Endometrial microvascular endothelial cells (primary cell): ENCODE data around the gene ACTL7A. TPM values are rescaled to one million over a fixed set of nuclear protein-coding genes. Genes with fewer than 3 reads are reported as not detected.
"Not testable (repeated sequence)": the region's sequence is repeated elsewhere in the genome, so short reads cannot be mapped to it uniquely, and the experiment has no call there.

ENCODE experiments used
- in situ Hi-C: cut with HindIII; loops from 2 replicates; pipeline ENCODE4 v1.10.0; 2017; ENCODE audit warnings: low sequenced_read_pairs, low pct_unique_long_range_greater_than_20kb; ENCODE audit errors: inconsistent ontology term
- total RNA-seq: library from RNA; depleted of rRNA; stranded (reverse); fragments of >200 nt; gene quantifications from one replicate; pipeline ENCODE4 v1.2.3, GENCODE V29; 2015; ENCODE audit errors: inconsistent ontology term

Gene ACTL7A
- total RNA-seq, 1 donor from 2014 or later: not detected

DNA sequence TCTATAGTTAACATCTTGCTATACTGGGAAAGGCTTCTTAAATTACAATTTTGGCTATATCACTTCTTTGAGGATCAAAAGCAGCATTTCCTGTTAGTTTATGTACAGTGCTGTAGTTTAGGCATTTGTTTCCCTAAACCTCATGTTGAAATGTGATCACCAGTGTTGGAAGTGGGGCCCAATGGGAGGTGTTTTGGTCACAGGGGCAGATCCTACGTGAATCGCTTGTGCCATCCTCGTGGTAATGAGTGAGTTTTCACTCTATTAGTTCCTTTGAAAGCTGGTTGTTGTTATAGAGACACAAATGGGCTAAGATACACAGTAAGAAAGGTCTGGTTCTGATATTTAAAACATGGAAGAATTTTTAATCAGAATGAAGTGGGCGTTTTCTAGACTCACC lies 5.8 kb downstream of the ACTL7A start:
- in situ Hi-C loops: no loop called here

DNA sequence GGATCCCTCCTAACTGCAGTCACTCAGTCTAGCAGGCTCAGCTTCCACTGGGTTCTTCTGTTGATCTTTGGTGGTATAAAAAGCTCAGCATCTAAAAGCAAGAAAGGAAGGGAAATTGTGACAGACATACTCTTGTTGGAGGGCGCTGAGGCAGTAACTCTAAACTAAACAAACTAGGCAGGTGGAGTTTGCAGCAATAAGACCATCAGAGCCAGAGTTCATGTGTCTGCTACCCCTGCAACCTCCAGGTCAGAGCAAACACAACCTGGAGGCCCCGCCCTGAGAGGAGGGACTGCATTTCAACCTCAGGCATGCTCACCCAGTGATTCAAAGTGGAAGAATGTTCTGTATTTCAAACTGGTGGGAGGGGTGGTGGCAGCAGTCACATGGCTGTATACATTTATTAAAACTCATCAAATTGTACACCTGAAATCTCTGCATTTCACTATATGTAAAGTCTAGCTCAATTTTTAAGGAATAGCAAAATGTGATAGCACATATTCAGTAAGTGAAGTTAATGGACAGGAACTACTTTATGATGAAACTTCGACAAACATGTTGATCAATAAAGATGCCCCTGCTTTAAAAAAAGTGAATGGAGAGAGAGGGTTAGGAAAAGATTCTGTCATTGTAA lies 7.1 kb downstream of the ACTL7A start:
- in situ Hi-C loops: no loop called here

DNA sequence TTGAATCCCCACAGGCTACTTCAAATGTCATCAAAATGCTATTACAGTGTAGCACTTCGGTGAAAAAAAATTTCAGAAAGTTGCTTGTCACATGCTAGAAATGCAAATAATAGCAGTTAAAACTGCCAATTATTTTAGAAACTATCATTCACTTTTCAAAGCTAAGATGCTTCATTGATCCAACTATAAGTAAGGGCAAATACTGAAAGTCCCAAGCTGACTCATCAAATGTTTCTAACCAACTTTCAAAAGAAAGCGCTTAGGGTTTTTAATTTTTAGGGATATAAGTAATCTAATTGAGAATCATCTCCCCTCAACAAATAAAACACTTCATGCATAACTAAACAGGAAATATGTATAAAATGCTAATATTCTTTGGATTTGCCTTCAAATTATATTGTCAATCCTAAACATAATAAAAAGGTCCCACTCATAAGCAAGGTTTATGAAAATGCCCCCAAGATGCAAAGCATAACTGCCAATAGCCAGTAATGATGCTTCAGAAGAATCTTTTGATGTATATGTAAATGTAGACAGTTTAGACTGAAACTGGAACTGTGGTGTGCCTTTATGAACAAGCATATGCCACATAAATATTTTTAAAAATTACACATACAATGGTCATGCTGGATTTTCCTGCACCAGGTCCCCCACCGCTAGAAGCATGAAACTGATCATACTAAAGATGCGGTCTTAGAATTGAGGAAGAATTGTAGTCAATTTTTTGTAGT lies 12.2 kb downstream of the ACTL7A start:
- in situ Hi-C loops: no loop called here

DNA sequence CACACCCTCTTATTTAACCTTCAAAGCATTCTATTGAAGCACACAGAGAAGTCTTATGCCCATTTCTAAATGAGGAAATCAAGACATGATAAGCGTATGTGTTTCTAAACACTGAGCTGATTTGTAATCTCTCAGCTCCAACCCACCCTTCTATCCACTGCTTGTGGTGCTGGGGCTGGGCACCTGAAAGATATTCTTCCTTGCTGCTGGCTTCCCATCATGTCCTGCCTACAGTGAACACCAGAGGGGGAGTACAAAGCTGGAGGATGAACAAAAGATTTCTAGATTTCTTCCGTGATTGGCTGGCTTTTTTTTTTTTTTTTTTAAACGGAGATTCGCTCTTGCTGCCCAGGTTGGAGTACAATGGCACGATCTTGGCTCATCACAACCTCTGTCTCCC lies 14.4 kb downstream of the ACTL7A start:
- in situ Hi-C loops: no loop called here

DNA sequence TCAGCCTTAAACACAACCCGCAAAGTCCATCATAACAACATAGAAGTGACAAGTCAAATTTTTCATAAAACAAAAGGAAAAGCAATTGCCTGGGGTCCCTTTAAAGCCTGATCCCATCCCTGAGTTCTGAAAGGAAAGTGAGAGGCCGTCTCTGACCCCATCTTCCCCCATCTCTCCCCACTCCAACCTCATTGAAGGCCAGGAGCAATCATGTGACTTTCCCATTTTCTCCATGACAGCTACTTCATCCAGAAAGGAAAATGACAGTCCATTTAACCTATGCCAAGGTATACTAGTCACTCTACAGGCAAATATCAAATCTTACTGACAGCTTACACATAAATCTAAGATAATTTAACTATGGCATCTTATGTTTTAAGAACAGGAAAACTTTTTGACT lies 15.5 kb downstream of the ACTL7A start:
- in situ Hi-C loops: no loop called here

DNA sequence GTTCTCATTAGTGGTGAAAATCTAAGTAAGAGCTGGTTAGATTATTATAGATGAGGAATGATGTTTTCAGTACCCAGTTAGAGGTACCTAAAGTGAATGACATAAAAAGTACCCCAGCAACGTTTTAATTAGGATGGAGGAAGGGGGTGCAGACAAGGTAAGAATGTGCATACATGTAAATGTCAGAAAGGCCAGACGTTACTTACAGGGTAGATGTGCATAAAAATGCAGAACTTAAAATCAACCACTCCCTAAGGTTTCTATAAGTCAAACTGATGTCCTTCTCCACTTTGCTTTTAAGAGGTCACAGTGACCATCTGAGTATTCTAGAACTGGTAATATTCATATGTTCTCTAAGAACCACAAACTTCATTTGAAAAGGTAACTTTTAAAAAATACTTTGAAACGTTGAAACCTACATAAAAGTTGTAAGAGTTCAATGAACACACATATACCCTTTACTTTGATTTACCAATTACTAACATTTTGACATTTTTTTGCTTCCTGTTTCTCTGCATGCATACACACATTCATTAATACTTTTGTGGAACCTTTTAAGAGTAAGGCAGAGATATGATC lies 18.8 kb downstream of the ACTL7A start:
- in situ Hi-C loops: no loop called here

DNA sequence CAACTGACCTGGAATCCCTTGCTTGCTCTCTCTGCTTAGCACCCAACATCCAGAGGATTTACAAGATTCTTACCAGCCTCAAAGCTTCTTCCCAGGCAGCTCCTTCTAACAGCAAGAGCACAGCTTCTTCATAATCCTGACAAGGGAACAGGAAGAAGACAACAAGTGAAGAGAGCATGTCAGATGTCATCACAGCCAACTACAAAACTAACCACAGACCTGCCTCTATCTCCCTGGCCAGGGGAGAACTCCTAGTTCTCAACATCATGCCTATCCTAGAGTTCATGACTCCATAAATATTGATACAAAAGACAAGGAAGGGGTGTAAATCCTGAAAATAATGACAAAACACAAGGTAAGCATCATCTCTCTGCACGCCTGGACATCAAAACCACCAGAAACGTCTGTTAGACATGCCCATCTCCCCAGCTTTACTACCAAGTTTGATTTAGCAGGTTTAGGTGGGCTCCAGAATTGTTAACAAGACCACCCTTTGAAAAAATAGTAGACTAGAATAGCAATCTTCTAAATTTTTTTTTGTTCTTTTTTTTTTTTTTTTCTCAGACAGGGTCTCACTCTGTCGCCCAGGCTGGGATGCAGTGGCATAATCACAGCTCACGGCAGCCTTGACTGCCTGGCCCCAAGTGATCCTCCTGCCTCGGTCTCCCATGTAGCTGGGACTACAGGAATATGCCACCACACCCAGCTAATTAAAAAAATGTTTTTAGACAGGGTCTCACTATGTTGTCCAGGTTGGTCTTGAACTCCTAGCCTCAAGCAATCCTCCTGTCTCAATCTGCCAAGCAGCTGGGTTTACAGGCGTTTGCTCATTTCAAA lies 20.2 kb downstream of the ACTL7A start:
- in situ Hi-C loops: no loop called here

DNA sequence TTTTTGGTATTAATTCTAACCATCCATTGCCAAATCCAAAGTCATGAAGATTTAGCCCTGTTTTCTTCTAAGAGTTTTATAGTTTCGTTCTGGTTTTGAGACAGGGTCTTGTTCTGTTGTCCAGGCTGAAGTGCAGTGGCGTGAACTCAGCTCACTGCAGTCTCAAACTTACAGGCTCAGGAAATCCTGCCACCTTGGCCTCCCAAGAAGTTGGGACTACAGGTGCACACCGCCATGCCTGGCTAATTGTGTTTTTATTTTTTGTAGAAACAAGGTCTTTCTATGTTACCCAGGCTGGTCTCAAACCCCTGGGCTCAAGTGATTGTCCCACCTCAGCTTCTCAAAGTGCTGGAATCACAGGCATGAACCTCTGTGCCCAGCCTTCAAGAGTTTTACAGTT lies 21.0 kb downstream of the ACTL7A start:
- in situ Hi-C loops: no loop called here

DNA sequence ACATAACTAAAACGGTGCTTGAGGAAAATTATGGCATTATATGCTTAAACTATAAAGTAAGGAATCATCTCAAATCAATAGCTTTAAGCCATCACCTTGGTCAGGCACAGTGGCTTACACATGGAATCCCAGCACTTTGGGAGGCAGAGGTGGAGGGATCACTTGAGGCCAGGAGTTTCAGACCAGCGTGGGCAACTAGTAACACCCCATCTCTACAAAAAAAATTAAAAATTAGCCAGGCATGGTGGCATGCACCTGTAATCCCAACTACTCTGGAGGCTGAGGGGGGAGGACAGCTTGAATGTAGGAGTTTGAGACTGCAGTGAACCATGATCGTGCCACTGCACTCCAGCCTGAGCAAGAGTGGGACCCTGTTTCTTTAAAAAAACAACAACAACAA lies 22.6 kb downstream of the ACTL7A start:
- in situ Hi-C loops: no loop called here

DNA sequence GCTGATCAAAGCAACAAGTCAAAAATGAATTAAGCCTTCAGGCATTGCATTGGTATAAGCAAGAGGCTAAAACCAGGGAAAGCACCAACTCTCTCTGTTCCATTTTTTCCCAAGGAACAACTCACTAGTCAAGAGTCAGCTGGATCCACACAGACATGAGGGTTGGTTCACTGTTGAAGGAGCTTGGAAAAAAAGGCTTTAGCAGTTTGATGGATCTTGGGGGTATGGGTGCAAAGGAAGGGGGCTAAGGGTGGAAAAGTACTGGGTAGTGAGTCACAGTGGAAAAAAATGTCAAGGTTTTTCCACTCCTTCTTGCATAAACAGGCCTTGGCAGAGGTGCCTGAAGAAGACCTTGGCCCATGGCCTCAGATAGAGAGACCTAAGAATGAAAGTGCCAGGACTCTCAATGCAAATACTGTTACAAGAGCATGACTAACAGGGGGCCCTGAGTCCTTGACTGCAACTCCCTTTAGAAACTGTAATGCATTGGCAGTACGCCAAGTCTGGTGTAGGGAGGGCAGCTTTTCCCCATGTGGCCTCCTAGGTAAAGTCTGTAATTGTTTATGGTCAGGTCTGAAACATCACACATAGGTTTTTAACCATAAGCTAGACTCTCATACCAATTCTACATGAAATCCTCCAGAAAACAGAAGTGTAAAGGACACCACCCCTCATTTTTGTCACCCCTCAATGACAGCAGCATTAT lies 23.7 kb downstream of the ACTL7A start:
- in situ Hi-C loops: no loop called here

DNA sequence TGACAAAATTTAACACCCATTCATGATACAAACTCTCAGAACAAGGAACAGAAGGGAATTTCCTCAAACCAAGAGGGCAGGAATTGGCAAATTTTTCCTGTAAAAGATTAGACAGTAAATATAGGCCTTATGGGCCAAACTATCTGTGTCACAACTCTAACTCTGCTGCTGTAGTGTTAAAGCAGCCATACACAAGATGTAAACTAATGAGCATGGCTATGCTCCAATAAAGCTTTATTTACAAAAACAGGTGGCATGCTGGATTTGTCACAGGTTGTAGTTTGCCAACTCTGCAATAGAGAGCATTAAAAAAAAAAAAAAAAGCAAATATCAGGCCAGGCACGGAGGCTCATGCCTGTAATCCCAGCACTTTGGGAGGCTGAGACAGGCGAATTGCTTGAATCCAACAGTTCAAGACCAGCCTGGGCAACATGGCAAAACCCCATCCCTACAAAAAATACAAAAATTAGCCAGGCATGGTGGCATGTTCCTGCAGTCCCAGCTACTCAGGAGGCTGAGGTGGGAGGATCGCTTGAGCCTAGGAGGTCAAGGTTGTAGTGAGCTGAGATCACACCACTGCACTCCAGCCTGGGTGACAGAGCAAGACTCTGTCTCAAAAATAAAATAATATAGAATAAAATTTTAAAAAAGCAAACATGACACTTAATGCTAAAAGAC lies 24.7 kb downstream of the ACTL7A start:
- in situ Hi-C loops: not testable (repeated sequence)

DNA sequence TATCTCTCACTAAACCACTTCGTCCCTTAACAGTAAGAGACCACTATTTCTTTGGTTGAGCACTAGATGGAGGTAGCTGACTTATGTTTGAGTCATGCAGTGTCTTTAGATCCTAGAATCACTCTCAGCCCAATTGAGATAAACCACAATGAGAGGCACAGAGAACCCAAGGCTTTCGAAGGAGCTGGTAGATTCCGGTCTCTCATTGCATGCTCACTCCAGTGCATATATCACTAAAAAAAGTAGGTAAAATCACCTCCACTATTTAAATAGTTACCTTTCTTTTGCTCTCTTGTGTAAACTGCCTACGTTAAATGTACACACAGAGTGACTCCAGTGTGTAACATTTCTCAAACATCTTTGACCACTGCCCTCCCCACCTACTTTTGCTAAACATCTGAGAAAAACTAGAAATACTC lies 27.6 kb downstream of the ACTL7A start:
- in situ Hi-C loops: no loop called here

DNA sequence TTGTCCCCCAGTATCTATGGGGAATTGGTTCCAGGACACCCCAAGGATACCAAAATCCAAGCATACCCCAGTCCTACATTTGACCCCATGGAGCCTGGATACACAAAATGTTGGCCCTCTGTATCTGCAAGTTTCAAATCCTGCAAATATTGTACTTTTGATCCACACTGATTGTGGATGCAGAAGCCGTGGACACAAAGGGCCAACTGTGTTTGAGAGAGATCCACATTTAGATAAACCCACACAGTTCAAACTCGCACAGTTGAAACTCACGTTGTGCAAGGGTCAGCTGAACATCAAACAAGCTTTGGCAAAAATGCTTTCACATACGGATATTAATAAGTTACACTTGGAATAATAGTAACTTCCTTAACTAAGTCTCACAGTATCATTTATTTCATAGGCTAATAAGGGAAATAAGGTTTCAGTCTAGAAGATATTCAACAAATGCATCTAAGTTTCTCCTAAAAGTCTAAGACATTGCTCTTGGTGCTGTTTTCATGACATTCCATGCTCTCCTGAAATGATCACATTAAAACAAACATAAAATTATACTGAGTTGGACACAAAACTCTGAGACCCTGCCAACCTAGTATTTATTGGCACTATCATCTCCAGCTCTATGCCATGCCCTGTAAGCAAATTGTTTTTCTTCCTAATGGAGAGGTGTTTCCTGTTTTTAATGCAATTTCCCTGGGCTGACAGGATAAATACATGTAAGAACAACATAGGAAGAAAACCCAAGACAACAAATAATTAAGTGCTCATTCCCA lies 32.3 kb downstream of the ACTL7A start:
- in situ Hi-C loops: no loop called here

DNA sequence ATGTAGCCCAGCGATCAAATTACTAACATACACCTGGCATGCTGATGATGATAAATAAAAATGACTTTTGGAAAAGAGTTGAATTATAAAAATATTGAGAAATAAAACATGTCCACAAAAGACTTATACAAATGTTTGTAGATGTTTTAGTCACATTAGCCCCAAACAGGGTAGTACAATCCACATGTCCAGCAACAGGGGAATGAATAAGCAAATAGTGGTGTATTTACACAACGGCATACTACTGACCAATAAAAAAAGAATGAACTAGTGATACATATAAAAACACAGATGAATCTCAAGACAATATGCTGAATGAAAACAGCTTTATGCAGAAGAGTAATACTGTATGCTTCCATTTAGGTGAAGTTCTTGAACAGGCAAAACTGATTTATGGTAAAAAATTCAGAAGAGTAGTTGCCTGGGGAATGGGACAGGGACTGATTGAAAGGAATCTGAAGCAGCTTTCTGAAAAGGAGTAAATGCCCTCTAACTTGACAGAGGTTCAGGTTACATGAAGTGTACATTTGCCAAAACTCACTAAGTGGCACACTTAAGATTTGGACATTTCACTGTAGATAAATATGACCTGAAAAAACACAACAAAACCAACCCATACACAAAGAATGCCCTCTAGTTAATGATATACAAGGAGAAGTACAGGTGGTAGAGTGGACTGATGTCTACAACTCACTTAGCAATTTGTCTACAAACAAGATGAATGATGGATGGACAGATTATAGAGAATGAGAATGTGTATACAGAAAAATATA lies 35.4 kb downstream of the ACTL7A start:
- in situ Hi-C loops: no loop called here

DNA sequence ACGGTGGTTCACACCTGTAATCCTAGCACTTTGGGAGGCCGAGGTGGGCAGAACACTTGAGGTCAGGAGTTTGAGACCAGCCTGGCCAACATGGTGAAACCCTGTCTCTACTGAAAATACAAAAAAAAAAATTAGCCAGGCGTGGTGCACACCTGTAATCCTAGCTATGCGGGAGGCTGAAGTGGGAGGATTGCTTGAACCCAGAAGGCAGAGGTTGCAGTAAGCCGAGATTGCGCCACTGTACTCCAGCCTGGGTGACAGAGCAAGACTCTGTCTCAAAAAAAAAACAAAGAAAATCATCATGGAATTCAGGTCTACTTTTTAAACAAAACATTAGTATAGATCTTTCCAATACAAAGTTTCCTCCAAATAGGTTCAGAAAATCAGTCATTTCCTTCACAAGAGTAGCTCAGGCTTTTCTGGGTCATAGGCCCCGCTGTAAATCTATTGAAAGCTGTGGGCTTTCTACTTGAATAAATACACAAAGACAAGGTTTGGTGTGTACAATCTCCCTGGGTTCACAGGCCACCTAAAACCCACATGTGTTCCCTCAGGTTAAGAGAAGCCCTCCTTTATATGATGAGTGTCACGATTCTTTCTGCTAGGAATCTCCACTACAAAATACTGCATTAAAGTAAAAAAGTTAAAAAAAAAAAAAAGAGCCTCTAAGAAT lies 37.1 kb downstream of the ACTL7A start:
- in situ Hi-C loops: not testable (repeated sequence)

DNA sequence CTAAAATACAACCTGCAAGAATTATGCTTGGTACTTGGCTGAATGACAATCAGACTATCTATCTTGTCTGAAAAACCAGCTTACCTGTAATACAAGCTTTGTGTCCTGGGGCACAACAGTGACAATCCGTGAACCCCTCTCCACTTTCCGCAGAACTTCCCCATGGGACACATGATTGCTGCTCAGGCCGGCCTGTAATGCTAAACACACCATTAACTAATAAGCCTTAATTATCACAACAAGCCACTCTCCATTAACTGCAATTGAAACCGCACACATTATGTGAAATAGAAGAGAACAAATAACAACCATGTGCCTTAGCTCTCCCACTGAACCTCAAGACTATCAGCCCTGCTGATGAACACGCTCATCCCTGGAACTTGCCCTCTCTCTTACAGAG lies 38.1 kb downstream of the ACTL7A start:
- in situ Hi-C loops: no loop called here
